NCI-H748 treated with DMSO at 0.1 percent for 48 hours (cell line): ENCODE data around the gene CIP2A.

Experiments
- DNase-seq: peaks from one replicate; lab custom pipeline; 2025; lab: John Stamatoyannopoulos, UW

The CIP2A gene

GRCh38 chr3:108562565-108562964 is 26.7 kb downstream of the CIP2A start:
- no peak for DNase-seq

- DNase-seq: no peak
Observed at GRCh38 chr3:108555966-108556581, 33.2 kb downstream of the CIP2A start.

DNA sequence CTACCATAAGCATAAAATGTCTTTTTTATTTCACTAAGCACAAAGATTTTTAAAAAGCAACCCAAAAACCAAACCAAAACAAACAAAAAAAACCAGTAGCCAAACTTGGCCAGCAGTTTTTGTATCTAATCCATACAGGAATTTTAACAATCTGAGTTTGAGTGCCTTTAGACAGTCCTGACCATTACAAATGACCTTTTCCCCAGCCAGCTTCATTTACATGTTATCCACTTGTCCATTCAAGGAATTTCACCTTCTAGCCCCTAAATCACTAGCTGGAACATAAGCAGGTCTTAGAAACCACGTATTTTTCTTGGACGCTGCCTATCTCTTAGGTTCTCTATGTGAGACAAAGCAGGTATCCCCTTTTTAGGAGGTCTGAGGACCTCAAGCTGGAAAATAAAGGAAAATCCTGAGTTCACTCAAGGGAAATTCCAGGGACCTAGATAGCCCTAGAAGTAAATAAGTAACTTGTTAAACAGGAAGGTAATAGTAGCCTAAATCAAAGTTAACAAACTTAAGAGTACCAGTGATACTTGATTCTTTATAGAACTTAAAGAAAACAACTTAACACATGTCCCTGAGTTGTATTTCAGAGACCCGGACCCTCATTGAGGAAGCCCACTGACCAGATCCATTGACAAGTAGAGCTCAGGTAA is 34.2 kb downstream of the CIP2A start:
- DNase-seq: no peak

DNA sequence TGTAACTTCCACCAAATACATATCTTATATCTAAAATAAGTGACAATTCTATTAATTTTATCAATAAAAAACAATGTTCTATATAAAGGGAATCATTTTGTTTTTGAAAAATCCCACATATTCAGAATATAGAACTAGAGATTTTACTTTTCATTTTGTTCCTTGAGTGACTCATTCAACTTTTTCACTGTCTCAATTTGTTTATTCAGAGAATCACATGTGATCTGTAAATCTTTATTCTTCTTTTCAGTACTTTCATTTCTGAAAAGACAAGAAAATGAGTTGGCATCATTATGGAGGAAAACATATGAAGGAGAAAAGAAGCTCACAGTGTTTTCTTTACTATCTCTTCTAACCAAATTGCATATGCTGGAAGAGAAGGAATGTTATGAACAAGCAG is 35.0 kb downstream of the CIP2A start:
- DNase-seq: no peak

DNA sequence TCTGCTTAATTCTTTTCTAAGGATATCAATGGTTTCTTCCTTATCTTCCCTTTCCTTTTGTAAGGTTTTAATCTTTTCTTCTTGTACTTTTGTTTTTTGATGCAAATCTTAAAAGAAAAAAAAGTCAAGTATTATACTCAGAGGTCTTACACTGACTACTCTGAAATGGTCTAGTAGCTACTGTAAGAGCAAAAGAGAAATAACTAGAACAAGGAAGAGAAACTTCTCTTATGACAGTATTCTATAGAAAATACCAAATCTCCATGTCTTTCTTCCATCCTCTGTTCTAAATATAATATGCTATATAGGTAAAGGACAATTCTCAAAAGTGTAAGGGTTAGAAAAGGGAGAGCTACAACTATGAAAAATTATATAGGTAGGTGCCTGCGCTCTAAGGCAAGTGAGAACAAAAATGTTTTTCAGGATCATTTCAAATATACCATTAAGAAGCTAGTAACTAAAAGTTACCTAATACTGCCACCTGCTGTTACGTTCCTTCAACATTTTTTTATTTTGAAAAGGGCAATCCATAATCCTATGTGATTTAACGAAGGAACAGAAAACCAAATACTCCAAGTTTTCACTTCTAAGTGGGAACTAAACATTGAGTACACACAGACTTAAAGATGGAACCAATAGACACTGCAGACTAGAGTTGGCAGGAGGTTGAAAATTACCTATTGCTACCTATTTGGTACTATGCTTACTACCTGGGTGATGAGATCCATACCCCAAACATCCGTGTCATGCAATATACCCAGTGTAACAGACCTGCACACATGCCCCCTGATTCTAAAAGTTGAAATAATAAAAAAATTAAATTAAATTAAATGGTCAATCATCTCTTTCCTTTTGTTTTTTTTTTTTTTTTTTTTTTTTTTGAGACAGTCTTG is 36.7 kb downstream of the CIP2A start:
- DNase-seq: peak; percentile 4

- no peak for DNase-seq
Observed at GRCh38 chr3:108548886-108549285, 40.4 kb downstream of the CIP2A start.

- DNase-seq: no peak
Observed at GRCh38 chr3:108548304-108548703, 40.9 kb downstream of the CIP2A start.

DNA sequence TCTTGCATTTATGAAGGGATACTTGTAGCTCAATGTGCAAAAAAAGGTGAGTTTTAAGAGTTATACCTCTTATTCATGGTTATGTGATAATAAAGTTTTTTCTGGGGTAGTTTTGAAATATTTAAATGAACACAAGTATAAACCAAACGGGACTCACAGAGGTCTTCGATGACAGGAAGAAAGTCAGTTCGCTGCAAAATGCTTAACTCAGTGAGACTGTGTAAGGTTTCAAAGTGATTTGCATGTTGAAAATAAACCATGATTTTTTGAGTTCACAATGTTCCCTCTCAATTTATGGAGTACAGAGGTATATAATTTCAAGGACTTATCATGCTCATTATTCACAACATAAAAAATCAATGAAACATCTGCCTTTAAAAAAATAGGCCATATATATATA is 42.5 kb downstream of the CIP2A start:
- DNase-seq: no peak

DNA sequence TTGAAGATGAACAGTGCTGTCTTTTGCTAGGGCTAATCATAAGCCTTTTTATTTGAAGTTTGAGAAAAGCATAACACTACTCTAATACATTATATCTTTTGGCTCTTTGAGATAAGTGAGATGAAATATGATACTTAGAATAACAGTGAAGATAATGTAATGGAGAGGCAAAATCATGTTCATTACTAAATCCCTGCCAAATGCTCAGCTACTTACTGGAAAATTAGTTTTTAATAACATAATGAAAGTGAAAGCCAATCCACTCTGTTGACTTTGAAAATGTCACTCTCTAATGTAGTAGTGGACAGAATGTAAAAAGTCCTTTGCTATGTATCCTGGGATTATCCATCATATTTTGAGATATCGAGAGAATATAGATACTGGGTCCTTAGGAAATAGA is 43.0 kb downstream of the CIP2A start:
- no peak for DNase-seq

- DNase-seq: no peak
Observed at GRCh38 chr3:108538083-108538482, 51.2 kb downstream of the CIP2A start.

DNA sequence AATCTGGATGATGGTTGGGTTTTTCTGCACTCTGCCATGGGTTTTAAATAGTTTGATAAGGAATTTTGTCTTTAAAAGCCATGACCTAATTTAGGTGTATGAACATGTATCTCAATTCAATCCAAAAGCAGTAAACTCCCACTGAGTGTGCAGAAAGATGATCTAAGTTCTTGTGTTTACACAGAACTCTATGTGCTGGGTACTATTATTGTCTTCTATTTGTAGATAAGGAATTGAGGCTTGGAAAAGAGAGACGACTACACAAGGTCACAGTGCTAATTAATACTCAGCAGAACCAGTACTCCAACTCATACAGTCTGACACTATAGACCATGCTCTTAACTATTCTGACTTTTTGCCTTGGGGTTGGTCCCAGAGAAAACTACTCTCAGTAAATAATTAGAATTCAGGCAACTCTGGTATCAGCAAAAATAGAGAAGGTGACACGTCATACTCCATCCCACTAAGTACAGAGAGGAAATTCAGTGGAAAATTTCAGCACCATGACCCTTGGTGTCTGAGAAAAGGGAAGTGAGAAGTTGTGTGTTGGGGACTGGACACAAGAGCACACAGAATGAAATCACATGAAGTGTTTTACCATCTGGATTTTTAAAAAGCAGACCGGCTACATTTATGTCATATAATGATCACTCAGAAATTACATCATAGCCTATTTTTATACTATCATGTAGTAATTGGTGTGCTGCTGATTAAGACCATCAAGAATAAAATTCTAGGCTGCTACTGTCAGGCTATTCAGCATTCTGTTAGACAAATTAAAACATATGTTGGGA is 60.6 kb downstream of the CIP2A start:
- no peak for DNase-seq

GRCh38 chr3:108527817-108528216 is 61.4 kb downstream of the CIP2A start:
- no peak for DNase-seq

GRCh38 chr3:108527109-108527508 is 62.1 kb downstream of the CIP2A start:
- DNase-seq: no peak

DNA sequence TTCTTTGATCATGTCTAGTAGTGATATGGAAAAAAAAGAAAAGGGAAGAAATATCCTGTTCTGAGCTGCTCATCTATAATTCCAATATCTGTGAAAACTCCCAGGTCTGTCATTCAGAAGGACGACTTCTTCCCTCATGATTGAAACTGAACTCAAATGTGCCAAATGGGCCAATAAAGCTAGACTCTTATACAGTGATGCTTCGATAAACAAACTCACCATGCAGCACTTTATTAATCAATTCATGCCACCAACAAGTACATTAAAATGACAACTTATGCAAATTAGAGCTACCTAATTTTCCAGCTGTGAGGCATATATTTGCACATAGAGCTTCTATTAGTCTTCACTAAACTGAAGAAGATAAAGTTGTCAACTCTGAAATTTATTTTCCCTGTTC is 63.3 kb downstream of the CIP2A start:
- no peak for DNase-seq

- DNase-seq: no peak
Observed at GRCh38 chr3:108525256-108525655, 64.0 kb downstream of the CIP2A start.

DNA sequence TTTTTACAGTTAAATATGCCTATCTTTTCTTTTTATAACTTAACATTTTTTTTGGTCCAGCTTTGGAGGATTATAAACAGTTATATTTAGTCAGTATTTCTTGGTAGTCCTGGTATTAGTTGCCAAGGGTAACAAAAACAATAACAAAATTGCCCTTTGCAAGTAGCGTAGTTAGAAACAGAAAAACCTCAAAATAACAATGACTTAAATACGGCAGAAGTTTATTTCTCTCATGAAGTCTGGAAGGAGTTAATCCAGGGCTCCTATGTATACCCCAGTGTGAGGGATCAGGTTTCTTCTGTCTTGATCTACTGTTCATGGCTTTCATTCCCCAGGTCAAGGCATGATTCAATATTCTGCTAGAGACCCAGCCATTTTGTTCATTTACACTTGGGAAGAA is 64.7 kb downstream of the CIP2A start:
- DNase-seq: no peak

GRCh38 chr3:108518895-108519294 is 70.3 kb downstream of the CIP2A start:
- no peak for DNase-seq

DNA sequence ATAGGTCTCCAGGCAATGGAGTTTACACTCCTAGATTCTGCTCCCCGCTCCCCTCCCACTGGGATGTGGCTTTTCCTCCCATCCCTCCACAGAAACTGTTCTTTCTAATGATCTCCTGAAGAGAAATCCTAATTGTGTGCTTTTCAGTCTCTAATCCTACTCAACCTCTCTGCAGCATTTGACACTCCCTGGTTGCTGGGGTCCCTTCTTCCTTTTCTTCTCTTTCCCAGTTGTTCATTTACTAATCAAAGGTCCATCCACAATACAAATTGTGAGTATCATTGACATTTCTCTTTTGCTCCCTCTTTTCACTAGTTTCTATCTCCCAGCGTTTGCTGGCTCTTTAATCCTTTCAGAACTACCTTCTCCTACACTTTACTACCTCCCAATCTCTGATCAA is 72.4 kb downstream of the CIP2A start:
- no peak for DNase-seq

GRCh38 chr3:108513961-108514360 is 75.3 kb downstream of the CIP2A start:
- no peak for DNase-seq

GRCh38 chr3:108512671-108513070 is 76.6 kb downstream of the CIP2A start:
- no peak for DNase-seq

- DNase-seq: no peak
Observed at GRCh38 chr3:108511490-108511889, 77.7 kb downstream of the CIP2A start.

DNA sequence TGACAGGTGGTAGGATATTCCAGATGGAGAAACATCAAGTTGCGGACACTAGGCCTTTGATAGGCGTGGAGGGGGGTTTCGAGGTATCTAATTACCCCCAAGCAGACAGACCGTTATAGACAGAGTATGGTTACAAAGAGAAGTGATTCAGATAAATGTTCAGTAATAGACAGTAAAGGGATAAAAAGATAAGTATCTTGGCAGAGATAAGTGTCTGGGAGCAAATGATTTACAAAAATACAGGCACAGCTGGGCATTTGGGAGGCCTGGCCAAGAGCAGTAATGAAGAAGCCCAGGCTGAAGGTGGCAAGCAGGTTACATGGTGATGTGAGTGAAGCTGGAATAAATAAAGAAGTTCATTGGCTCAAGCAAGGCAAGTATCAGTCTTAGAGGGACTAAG is 78.2 kb downstream of the CIP2A start:
- DNase-seq: no peak
